HG03439 (cell line): ENCODE data around the gene ACHE.
"Not testable (repeated sequence)": the region's sequence is repeated elsewhere in the genome, so short reads cannot be mapped to it uniquely, and the experiment has no call there.

Source experiments
- ATAC-seq: cut with Tn5 transposase; IDR thresholded peaks from one replicate; pipeline ENCODE4 v1.9.1; 2021; ENCODE audit warnings: mild to moderate bottlenecking, moderate library complexity; ENCODE audit not compliant: unreplicated experiment

ACHE gene

GRCh38 chr7:100895701-100895955 is at the start of gene ACHE:
ACHE (minus strand) TSS chr7:100895888; CDS start chr7:100894232, 1,656 bp downstream.
- ATAC-seq, result no peak

- ATAC-seq, result no peak
Observed at GRCh38 chr7:100944138-100944537, 48.5 kb upstream of the ACHE start.

GRCh38 chr7:100943693-100944092 is 48.0 kb upstream of the ACHE start:
- no peak for ATAC-seq

GRCh38 chr7:100942045-100942774 is 46.5 kb upstream of the ACHE start:
- no peak for ATAC-seq

GRCh38 chr7:100936167-100936566 is 40.5 kb upstream of the ACHE start:
- not testable (repeated sequence) for ATAC-seq

GRCh38 chr7:100935381-100935780 is 39.7 kb upstream of the ACHE start:
- not testable (repeated sequence) for ATAC-seq

- no peak for ATAC-seq
Observed at GRCh38 chr7:100933734-100934133, 38.0 kb upstream of the ACHE start.

GRCh38 chr7:100929808-100930174 is 34.1 kb upstream of the ACHE start:
- no peak for ATAC-seq

GRCh38 chr7:100923616-100924015 is 27.9 kb upstream of the ACHE start:
- not testable (repeated sequence) for ATAC-seq

- ATAC-seq, result no peak
Observed at GRCh38 chr7:100921039-100921438, 25.4 kb upstream of the ACHE start.

GRCh38 chr7:100919779-100920437 is 24.2 kb upstream of the ACHE start:
- ATAC-seq, result not testable (repeated sequence)

- not testable (repeated sequence) for ATAC-seq
Observed at GRCh38 chr7:100919335-100919734, 23.6 kb upstream of the ACHE start.

- no peak for ATAC-seq
Observed at GRCh38 chr7:100914879-100915447, 19.3 kb upstream of the ACHE start.

- ATAC-seq, result no peak
Observed at GRCh38 chr7:100914208-100914878, 18.7 kb upstream of the ACHE start.

- ATAC-seq, result no peak
Observed at GRCh38 chr7:100911484-100911883, 15.8 kb upstream of the ACHE start.

GRCh38 chr7:100910443-100910842 is 14.8 kb upstream of the ACHE start:
- ATAC-seq, result not testable (repeated sequence)

- ATAC-seq, result no peak
Observed at GRCh38 chr7:100908512-100908911, 12.8 kb upstream of the ACHE start.

- no peak for ATAC-seq
Observed at GRCh38 chr7:100902638-100903037, 7.0 kb upstream of the ACHE start.

- ATAC-seq, result no peak
Observed at GRCh38 chr7:100901921-100902332, 6.2 kb upstream of the ACHE start.

GRCh38 chr7:100900978-100901377 is 5.3 kb upstream of the ACHE start:
- ATAC-seq, result no peak

GRCh38 chr7:100899432-100899831 is 3.7 kb upstream of the ACHE start:
- ATAC-seq, result no peak
